GM12801 (cell line): ENCODE results near the gene MED17.

Experiments
- CTCF ChIP-seq: IDR thresholded peaks from one replicate; pipeline ENCODE4 v1.5.1; 2011; ENCODE audit warnings: control low read depth; ENCODE audit not compliant: insufficient read length; ENCODE audit errors: extremely low read depth

The MED17 gene

DNA sequence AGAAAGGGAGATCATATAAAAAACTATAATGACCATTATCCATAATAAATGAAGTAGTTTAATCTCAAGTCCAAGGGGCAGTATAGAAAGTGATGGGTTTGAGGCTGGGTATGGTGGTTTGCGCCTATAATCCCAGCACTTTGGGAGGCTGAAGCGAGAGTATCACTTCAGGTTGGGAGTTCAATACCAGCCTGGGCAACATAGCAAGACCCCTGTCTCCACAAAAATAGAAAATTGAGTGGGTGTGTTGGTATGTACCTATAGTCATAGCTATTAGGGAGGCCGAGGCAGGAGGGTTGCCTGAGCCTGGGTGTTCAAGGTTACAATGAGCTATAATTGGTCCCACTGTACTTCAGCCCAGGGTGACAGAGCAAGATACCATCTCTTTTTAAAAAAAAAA lies 23.9 kb downstream of the MED17 start:
- no peak for TF ChIP-seq CTCF

DNA sequence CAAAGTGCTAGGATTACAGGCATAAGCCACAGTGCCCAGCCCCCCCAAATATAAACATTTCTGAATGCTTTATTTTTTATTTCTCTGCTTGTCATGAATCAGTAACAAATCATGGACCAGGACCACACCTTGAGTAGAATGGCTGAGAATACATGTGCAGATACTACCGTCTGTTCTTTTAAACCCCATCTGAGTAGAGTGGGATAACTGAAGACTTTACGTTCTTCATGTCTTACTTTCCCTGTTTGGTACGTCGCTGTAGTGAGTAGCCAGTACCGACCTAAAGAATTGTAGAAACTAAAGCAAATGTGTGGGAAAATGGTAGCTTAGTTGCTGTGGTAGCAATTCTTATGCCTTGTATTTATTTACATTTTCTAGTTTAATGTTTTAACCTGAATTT lies 29.9 kb downstream of the MED17 start:
- no peak for TF ChIP-seq CTCF

DNA sequence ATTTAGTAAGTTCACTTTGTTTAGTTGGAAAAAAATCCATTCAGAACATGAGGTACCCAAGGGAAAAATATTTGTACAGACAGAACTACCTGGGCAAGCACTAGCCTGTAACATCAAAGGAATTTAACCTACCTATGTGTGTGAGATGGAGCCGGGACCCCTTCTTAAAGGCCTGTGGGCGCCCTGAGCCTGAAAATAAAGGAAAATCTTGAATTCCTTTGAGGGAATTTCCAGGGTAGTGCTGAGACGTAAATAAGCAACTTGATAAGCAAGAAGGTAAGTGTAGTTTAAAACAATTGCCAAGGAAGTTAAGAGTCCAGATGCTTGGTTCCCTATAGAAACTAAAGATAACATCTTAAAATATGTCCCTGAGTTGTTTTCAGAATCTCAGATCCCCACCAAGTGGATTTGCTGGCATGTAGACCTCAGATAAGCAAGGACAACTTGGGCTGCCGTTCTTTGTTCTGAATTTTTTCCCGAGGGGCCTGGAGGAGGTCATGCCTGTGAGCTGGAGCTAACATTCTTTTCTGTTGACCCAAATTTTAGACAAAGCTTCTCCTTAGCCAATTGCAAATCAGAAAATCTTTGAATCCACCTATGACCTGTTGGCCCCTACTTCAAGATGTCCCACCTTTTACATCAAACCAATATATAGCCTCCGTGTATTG lies 31.0 kb downstream of the MED17 start:
- no peak for TF ChIP-seq CTCF

DNA sequence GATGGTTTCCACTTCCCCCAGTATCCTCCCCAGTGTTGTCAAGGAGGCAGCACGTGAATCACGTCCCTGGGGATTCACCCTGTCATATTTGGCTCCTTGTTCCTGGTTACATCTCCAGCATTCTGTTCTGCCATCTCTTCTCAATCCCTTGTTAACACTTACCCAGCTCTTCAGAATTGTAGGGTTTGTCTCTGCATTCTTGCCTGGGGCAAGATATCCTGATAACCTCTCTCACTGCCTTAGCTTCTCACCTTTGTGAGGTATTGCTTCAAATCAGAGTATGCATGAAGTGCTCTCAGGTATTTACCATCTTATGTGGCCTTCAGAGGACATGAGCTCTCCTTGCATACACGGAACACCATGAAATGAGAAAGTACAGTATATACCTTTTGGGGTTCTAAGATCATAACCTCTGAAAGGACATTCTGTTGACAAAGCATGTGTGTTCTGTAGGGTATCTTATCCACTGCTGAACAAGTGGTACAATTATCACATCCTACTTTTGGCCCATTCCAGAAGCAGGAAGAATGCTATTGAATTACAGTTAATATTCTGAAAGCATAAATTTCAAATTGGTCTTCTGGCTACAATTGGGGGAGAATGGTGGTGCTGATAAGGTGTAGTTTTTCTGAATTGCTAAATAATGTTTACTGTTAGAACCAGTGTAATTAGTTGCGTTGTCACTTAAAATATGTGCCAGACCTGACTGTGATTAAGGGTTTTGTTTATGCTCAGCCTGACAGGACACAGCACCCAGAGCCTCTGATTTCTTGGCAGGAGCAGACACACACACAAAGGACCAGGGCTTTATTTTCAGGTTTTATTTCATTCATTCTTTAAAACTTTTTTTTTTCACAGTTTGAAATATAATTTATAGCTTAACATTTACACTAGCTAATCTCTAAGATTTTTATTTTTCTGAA lies 33.6 kb downstream of the MED17 start:
- TF ChIP-seq CTCF = no peak

DNA sequence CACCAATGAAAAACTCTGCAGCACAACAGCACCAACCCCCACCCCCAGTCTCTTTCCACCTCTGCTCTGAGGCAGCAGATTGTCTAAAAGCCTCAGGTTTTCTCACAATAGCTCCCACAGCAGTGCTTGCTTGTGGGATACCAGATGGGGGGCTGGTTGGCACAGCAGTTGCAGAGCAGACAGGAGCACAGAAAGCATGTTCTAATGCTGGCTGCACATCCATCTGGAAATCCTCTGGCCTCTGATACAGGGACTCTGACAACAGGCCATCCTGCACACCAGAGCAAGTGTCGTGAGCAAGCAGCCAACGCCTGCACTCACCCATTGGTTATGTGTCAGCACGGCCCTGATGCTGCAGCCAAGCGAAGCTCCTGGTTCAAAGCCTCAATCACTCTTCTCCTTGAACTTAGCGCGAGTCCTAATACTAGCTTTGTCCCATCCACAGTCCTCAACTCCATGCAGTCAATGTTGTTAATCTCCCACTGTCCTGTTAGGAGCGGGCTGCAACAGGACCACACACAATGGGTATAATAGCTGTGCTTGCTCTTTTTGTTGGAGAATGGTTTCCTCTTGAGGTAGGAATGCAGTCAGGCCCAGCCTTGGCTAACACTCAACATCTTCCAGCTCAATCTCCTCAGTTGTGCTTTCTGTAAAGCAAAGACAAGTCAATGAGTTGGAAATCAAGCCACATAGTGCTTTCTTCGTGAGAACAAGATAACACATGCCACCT lies 36.0 kb downstream of the MED17 start:
- TF ChIP-seq CTCF = no peak

DNA sequence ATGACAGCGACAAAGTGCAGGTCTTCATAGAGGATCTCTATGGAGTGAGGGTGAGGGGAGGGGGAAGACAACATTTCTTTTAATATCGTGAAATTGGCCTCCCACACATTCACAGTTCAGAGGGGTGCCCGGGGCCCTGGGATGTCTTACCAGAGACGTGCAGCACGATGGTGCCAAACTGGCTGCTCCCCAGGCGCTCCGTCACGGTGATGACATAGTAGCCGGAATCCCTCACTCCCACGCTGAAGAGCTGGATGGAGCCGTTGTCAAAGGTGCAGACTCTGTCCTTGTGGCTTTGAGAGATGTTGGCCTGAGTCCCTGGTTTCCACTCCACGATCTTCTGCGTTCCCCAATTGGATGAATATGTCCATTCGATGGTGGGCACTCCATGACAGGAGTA lies 36.8 kb downstream of the MED17 start:
- no peak for TF ChIP-seq CTCF

DNA sequence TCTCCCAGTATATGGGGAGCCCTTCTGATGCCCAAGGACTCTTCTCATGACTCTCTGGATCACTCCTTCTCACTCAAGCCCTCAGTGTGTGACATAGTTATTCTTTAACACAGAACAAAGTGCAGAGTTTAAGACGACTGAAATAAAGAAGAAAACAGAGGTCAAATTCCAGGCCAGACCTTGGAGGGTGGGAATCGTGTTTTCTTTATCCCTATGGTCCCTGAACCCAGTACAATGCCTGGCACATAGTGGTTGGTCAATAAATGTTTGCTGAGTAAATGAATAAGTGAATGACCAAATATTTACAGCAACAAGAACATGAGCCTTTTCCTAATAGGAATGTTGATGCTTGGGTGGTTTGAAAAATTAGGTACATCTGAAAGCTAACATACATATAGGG lies 37.5 kb downstream of the MED17 start:
- no peak for TF ChIP-seq CTCF
